ENCODE measurements around the gene ADCY2.

ADCY2 gene

GRCh38 chr5:7828269-7828668 is 432.3 kb downstream of the ADCY2 start:
- Histone ChIP-seq H3K27ac (ENCODE audit: low read length) (no peak overlapping the region), H3K9ac (ENCODE audit: low read length) (no peak overlapping the region), H3K27me3 (ENCODE audit: low read depth, low read length) (no peaks in the 10 kb centered on the region), H3K4me1 (ENCODE audit: low read length) (no peaks in the 10 kb centered on the region), H3K36me3 (replicated peaks; ENCODE audit: low read depth, low read length) (no peaks in the 10 kb centered on the region), H4K20me1 (ENCODE audit: insufficient read depth, low read length) (no peaks in the 10 kb centered on the region), H3K4me2 (ENCODE audit: low read length) (no peak overlapping the region), H3K9me3 (ENCODE audit: insufficient read depth, low read length) (no peaks in the 10 kb centered on the region), H3K4me3 (ENCODE audit: low read length) (no peak overlapping the region), H2AFZ (ENCODE audit: low read depth, low read length) (no peak overlapping the region), H3K79me2 (ENCODE audit: low read length) (no peaks in the 10 kb centered on the region)
- TF ChIP-seq CTCF (IDR thresholded peaks at IDR 0.05; ENCODE audit: low read depth, low read length) (no peak), EZH2phosphoT487 (IDR thresholded peaks at IDR 0.05; ENCODE audit: low read depth) (no peak)

GRCh38 chr5:7834982-7835381 is 439.0 kb downstream of the ADCY2 start:
- Histone ChIP-seq H3K4me1 (ENCODE audit: low read length) (no peaks in the 10 kb centered on the region), H3K4me2 (ENCODE audit: low read length) (no peak overlapping the region), H3K9ac (ENCODE audit: low read length) (no peak overlapping the region), H2AFZ (ENCODE audit: low read depth, low read length) (no peak overlapping the region), H4K20me1 (ENCODE audit: insufficient read depth, low read length) (no peaks in the 10 kb centered on the region), H3K9me3 (ENCODE audit: insufficient read depth, low read length) (no peaks in the 10 kb centered on the region), H3K27me3 (ENCODE audit: low read depth, low read length) (no peaks in the 10 kb centered on the region), H3K4me3 (ENCODE audit: low read length) (no peak overlapping the region), H3K79me2 (ENCODE audit: low read length) (no peaks in the 10 kb centered on the region), H3K27ac (ENCODE audit: low read length) (no peak overlapping the region), H3K36me3 (replicated peaks; ENCODE audit: low read depth, low read length) (no peaks in the 10 kb centered on the region)
- TF ChIP-seq CTCF (IDR thresholded peaks at IDR 0.05; ENCODE audit: low read depth, low read length): no peak
- no peak for TF ChIP-seq EZH2phosphoT487 (IDR thresholded peaks at IDR 0.05; ENCODE audit: low read depth)

DNA sequence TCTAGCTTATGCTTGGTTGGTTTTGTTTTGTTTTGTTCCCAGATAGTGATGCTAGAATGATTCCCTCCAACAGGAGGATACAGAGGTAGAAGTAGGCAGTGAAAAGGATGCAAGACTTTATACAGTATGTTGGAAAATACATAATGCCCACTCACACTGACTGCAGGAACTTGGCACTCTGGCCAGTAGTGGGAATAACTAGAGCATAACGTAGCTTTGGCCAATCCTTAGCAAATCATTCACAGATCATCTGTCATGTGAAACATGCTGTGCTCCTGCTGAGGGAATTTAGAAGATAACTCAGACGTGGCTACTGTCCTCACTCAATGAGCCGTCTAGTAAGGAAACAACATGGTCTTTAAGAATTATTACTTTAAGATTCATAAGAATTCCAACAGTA is 441.5 kb downstream of the ADCY2 start:
- H3K9me3 ChIP-seq (ENCODE audit: insufficient read depth, low read length): no peaks in the 10 kb centered on the region
- H3K4me1 ChIP-seq (ENCODE audit: low read length): no peaks in the 10 kb centered on the region
- H4K20me1 ChIP-seq (ENCODE audit: insufficient read depth, low read length): no peaks in the 10 kb centered on the region
- no peak for TF ChIP-seq EZH2phosphoT487 (IDR thresholded peaks at IDR 0.05; ENCODE audit: low read depth)
- no peak for TF ChIP-seq CTCF (IDR thresholded peaks at IDR 0.05; ENCODE audit: low read depth, low read length)
- H3K27me3 ChIP-seq (ENCODE audit: low read depth, low read length): no peaks in the 10 kb centered on the region
- H3K4me2 ChIP-seq (ENCODE audit: low read length): no peak overlapping the region
- H3K4me3 ChIP-seq (ENCODE audit: low read length): no peak overlapping the region
- H3K36me3 ChIP-seq (replicated peaks; ENCODE audit: low read depth, low read length): no peaks in the 10 kb centered on the region
- H3K79me2 ChIP-seq (ENCODE audit: low read length): no peaks in the 10 kb centered on the region
- no peak overlapping the region for H2AFZ ChIP-seq (ENCODE audit: low read depth, low read length)
- no peak overlapping the region for H3K9ac ChIP-seq (ENCODE audit: low read length)
- H3K27ac ChIP-seq (ENCODE audit: low read length): no peak overlapping the region

GRCh38 chr5:7842531-7842930 is 446.6 kb downstream of the ADCY2 start:
- H3K36me3 ChIP-seq (replicated peaks; ENCODE audit: low read depth, low read length): no peaks in the 10 kb centered on the region
- no peak for TF ChIP-seq CTCF (IDR thresholded peaks at IDR 0.05; ENCODE audit: low read depth, low read length)
- TF ChIP-seq EZH2phosphoT487 (IDR thresholded peaks at IDR 0.05; ENCODE audit: low read depth): no peak
- H3K4me3 ChIP-seq (ENCODE audit: low read length): no peak overlapping the region

More at GRCh38 chr5:7842531-7842930, 446.6 kb downstream of the ADCY2 start:
- Histone ChIP-seq H3K9me3 (ENCODE audit: insufficient read depth, low read length) (no peaks in the 10 kb centered on the region), H3K4me2 (ENCODE audit: low read length) (no peak overlapping the region), H3K27me3 (ENCODE audit: low read depth, low read length) (no peaks in the 10 kb centered on the region), H3K9ac (ENCODE audit: low read length) (no peak overlapping the region), H3K4me1 (ENCODE audit: low read length) (peaks cover 3% of the 10 kb centered on the region; the same call in 1 of the 2 replicates), H2AFZ (ENCODE audit: low read depth, low read length) (no peak overlapping the region), H3K27ac (ENCODE audit: low read length) (no peak overlapping the region), H3K79me2 (ENCODE audit: low read length) (no peaks in the 10 kb centered on the region), H4K20me1 (ENCODE audit: insufficient read depth, low read length) (no peaks in the 10 kb centered on the region)

All from OCI-LY3 (cell line).